Activated CD8-positive, alpha-beta memory T cell treated with anti-CD3 and anti-CD28 coated beads, Interleukin-2, amount 10 ng/mL, durations not matched to agents 7 days and 5 days (primary cell): ENCODE results near the gene IGFN1. TPM values are rescaled to one million over a fixed set of nuclear protein-coding genes. Genes with fewer than 3 reads are reported as not detected.

ENCODE experiments used
- total RNA-seq, 2 experiments: library from RNA; stranded (reverse); gene quantifications; one replicate each; pipeline ENCODE4 v1.2.3, GENCODE V29; 2021

IGFN1 gene
- total RNA-seq, 2 experiments from 2014 or later: not detected

Other genes with a start within 250 kb of the IGFN1 start
- gene KIF21B, start 167.1 kb upstream of the IGFN1 start, total RNA-seq: 100 to 1,000 TPM; 102 to 155 TPM
- gene CACNA1S, start 78.4 kb upstream of the IGFN1 start, total RNA-seq: not detected
- not detected for gene ASCL5, start 63.6 kb upstream of the IGFN1 start, total RNA-seq
- 10 to 100 TPM; 10.7 to 14.6 TPM for gene TMEM9, start 36.4 kb upstream of the IGFN1 start, total RNA-seq
- gene PKP1, start 92.7 kb downstream of the IGFN1 start, total RNA-seq: not detected
- not detected for gene TNNT2, start 186.9 kb downstream of the IGFN1 start, total RNA-seq
- gene LAD1, start 208.5 kb downstream of the IGFN1 start, total RNA-seq: not detected
- not detected for gene TNNI1, start 230.9 kb downstream of the IGFN1 start, total RNA-seq